HL-60 (cell line): ENCODE results near the gene HLA-F.

Source experiments
- DNase-seq, 2 experiments: peaks; one replicate each; pipeline ENCODE4 v3.0.0-alpha.2; 2010 to 2020; ENCODE audit warnings: low read depth in 1 of 2, low spot score in 1 of 2
- H3K27ac ChIP-seq: fragments of 250-450 bp; sonication (Bioruptor Pico); replicated peaks from 2 replicates; pipeline ENCODE4 v1.5.1; 2020; ENCODE audit warnings: mild to moderate bottlenecking, moderate library complexity
- H3K27me3 ChIP-seq: fragments of 250-450 bp; sonication (Bioruptor Pico); 2 replicates; pipeline ENCODE4 v1.5.1; 2021; ENCODE audit warnings: mild to moderate bottlenecking, moderate library complexity; ENCODE audit not compliant: insufficient read depth, poor library complexity, severe bottlenecking
- H3K4me3 ChIP-seq: replicated peaks from 2 replicates; pipeline ENCODE4 v1.5.1; 2011; ENCODE audit warnings: mild to moderate bottlenecking, control low read depth, low read length; ENCODE audit not compliant: insufficient read depth
- CTCF ChIP-seq: IDR thresholded peaks from one replicate; pipeline ENCODE4 v1.5.1; 2011; ENCODE audit warnings: low read length, control low read depth, inconsistent platforms; ENCODE audit not compliant: insufficient read depth
- GABPA ChIP-seq: IDR thresholded peaks from 2 replicates; pipeline ENCODE4 v1.6.1; 2012; ENCODE audit warnings: low read depth
- POLR2AphosphoS5 ChIP-seq: IDR thresholded peaks from 2 replicates; pipeline ENCODE4 v1.6.1; 2012; ENCODE audit warnings: low read depth
- REST ChIP-seq: IDR thresholded peaks from 2 replicates; pipeline ENCODE4 v1.6.1; 2012; ENCODE audit warnings: low read depth; ENCODE audit not compliant: insufficient replicate concordance
- SPI1 ChIP-seq: IDR thresholded peaks from 2 replicates; pipeline ENCODE4 v1.6.1; 2012; ENCODE audit warnings: low read depth, mild to moderate bottlenecking, borderline replicate concordance

The HLA-F gene

GRCh38 chr6:29745386-29745785 lies 22.2 kb downstream of the HLA-F start:
- no peak for TF ChIP-seq REST
- TF ChIP-seq GABPA = no peak
- TF ChIP-seq POLR2AphosphoS5 = no peak
- TF ChIP-seq SPI1 = no peak
- no peak for TF ChIP-seq CTCF
- Histone ChIP-seq H3K4me3 (no peak overlapping the region), H3K27me3 (peaks cover 19% of the 10 kb centered on the region), H3K27ac (no peak overlapping the region)
- no peak for DNase-seq

- Histone ChIP-seq H3K27ac (no peak overlapping the region), H3K27me3 (peaks cover 19% of the 10 kb centered on the region), H3K4me3 (no peak overlapping the region)
- no peak for DNase-seq
- no peak for TF ChIP-seq GABPA
- no peak for TF ChIP-seq REST
- no peak for TF ChIP-seq SPI1
- no peak for TF ChIP-seq POLR2AphosphoS5
- no peak for TF ChIP-seq CTCF
Observed at GRCh38 chr6:29745855-29746449, 22.7 kb downstream of the HLA-F start.

GRCh38 chr6:29746846-29747687 lies 23.8 kb downstream of the HLA-F start:
- H3K27ac ChIP-seq = no peak overlapping the region
- H3K4me3 ChIP-seq = no peak overlapping the region
- no peak for DNase-seq
- H3K27me3 ChIP-seq = peaks cover 21% of the 10 kb centered on the region
- TF ChIP-seq SPI1 = no peak
- no peak for TF ChIP-seq POLR2AphosphoS5
- TF ChIP-seq REST = no peak
- no peak for TF ChIP-seq GABPA
- TF ChIP-seq CTCF = no peak
